GM12873 (cell line): Measurements from ENCODE around the gene KRTAP9-1.
"Not testable (repeated sequence)": the region's sequence is repeated elsewhere in the genome, so short reads cannot be mapped to it uniquely, and the experiment has no call there.

Experiments
- TF ChIP-seq, protein P1 (sequence below): IDR thresholded peaks from 2 replicates; pipeline ENCODE4 v1.5.1; 2012; ENCODE audit warnings: low read depth, mild to moderate bottlenecking, moderate library complexity, low read length, control low read depth; ENCODE audit not compliant: insufficient read depth; ENCODE audit errors: missing control alignments

KRTAP9-1 gene, protein sequence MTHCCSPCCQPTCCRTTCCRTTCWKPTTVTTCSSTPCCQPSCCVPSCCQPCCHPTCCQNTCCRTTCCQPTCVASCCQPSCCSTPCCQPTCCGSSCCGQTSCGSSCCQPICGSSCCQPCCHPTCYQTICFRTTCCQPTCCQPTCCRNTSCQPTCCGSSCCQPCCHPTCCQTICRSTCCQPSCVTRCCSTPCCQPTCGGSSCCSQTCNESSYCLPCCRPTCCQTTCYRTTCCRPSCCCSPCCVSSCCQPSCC

DNA sequence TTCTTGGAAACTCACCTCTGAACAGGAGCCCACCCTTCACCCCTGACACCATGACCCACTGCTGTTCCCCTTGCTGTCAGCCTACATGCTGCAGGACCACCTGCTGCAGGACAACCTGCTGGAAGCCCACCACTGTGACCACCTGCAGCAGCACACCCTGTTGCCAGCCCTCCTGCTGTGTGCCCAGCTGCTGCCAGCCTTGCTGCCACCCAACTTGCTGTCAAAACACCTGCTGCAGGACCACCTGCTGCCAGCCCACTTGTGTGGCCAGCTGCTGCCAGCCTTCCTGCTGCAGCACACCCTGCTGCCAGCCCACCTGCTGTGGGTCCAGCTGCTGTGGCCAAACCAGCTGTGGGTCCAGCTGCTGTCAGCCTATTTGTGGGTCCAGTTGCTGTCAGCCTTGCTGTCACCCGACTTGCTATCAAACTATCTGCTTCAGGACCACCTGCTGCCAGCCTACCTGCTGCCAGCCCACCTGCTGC, at the start of gene KRTAP9-1:
TSS of gene KRTAP9-1 (plus strand) at position 51 of the 482 bp plus-strand sequence. CDS start at position 51, 0 bp downstream.
- TF ChIP-seq, protein P1, sequence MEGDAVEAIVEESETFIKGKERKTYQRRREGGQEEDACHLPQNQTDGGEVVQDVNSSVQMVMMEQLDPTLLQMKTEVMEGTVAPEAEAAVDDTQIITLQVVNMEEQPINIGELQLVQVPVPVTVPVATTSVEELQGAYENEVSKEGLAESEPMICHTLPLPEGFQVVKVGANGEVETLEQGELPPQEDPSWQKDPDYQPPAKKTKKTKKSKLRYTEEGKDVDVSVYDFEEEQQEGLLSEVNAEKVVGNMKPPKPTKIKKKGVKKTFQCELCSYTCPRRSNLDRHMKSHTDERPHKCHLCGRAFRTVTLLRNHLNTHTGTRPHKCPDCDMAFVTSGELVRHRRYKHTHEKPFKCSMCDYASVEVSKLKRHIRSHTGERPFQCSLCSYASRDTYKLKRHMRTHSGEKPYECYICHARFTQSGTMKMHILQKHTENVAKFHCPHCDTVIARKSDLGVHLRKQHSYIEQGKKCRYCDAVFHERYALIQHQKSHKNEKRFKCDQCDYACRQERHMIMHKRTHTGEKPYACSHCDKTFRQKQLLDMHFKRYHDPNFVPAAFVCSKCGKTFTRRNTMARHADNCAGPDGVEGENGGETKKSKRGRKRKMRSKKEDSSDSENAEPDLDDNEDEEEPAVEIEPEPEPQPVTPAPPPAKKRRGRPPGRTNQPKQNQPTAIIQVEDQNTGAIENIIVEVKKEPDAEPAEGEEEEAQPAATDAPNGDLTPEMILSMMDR: not testable (repeated sequence)

DNA sequence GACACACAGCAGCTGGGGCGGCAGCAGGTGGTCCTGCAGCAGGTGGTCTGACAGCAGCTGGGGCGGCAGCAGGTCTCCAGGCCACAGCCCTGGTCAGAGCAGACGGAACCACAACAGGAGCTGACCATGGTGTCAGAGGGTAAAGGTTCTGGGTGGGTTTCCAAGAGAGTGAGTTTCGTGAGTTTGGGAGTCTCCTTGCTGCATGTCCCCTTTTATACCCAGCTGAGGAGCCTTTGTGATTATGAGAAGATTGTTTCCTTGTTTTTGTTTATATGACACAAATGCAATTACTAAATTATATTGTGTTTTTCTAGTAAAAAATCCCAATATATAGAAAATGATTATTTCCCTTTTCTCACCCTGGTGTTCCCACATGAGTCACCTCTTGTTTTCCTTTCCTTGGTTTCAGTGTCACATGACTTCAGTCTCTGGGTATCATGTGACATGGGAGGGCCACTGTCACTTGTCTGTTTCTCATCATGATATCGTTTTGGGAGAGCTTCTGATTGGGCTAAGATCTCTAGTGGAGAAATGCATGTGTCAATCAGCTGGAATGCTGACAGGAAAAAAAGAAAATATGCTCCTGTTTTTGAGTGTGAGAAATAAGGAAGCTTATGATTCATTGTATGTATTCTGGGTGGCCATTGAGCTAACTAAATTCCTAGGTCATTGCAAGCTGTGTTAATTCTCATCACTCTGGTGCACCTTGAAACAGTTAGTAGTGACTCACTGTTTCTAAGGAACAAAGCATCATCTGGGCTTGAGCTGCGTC, 49.1 kb upstream of the KRTAP9-1 start, which contains the start of gene KRTAP4-6:
TSS of gene KRTAP4-6 (minus strand) at position 185 of the 772 bp plus-strand sequence. CDS start at position 128, 57 bp downstream.
- TF ChIP-seq, protein P1: no peak

DNA sequence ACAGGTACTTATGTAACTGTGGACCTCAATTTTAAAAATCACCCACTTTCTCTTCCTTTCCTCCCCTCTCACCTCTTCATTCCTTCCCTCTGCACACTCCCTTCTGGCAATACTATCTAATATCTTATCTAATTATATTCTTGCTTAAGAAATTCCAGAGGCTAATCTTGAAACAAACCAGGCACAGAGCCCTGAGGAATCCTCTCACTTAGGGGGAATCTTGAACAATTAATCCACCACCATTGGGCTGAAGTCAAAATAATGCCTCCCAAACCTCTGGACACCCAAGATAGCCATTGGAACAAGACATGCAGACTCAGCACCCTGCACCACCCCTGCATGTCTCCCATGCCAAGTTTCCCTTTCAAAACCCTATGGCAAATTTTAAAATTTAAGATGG, 48.3 kb upstream of the KRTAP9-1 start:
- TF ChIP-seq, protein P1: no peak

DNA sequence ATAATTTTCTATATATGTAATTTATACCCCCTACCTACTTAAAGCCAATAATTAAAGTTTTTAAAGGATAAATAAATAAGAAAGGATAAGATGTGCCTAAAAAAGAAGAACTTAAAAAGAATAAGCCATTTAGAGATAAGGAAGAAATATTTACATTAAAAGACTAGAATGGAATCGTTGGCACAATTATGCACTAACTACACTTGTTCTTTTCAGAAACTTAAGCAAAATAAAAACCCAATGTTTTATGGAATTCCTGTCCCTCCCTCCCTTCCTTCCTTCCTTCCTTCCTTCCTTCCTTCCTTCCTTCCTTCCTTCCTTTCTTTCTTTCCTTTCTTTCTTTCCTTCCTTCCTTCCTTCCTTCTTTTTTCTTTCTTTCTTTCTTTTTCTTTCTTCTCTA, 44.8 kb upstream of the KRTAP9-1 start:
- TF ChIP-seq, protein P1: no peak

DNA sequence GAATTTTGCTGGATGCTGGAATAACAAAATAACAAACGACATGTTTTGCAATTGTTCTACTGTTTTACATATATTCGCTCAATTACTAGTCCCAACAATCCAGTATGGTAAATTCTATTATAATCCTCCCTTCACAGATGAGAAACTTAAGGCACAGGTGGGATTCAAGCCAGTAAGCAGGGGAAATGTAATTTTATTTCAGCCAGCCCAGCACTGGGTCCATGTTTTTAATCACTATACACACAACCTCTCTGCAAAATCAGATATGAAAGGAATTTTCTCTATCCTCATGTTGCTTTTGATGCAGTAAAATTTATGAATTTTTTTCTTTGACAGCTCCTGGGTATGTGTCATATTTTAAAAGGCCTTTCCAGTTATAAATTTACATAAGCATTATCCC, 44.4 kb upstream of the KRTAP9-1 start:
- TF ChIP-seq, protein P1: no peak

DNA sequence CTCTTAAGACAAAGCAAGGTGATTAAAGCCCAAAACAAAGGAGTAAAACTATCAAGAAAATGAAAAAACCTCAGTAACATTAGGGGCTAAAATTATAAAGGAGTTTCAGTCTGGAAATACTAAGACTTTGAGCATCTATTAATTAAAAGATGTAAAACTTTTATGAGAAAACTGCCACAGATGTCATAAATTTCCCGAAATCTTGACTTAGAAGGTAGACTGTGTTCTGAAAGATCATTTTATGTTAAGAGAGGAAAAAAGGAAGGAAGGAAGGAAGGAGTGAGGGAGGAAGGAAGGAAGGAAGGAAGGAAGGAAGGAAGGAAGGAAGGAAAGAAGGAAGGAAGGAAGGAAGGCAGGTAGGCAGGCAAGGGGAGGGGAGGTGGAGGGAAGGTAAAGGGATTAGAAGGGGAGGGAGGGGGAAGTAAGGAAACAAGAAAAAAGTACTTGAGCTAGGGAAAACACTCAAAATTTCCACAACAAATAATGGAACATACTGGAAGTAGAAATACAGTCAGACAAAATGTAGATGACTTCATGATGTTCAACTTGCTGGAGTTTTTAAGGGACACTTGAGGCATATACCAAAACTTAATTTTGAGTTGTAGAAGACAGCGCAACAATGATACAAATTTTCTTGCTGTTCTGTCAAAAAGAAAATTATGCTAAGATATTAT, 42.0 kb upstream of the KRTAP9-1 start:
- TF ChIP-seq, protein P1: no peak

DNA sequence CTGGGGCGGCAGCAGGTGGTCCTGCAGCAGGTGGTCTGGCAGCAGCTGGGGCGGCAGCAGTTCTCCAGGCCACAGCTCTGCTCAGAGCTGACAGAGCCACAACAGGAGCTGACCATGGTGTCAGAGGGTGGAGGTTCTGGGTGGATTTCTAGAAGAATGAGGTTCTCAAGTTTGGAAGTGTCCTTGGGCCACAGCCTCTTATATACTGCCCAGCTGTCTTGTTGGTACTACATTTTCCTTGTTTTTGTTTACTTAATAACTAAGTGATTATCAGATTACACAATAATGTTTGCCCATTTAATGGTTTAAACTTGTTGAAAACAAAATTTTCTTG, 40.1 kb upstream of the KRTAP9-1 start, which contains the start of gene KRTAP4-5:
TSS of gene KRTAP4-5 (minus strand) at position 174 of the 334 bp plus-strand sequence. CDS start at position 116, 58 bp downstream.
- TF ChIP-seq, protein P1: no peak
